NCI-H774 (cell line): ENCODE data around the gene HTR3D.
"Not testable (repeated sequence)": the region's sequence is repeated elsewhere in the genome, so short reads cannot be mapped to it uniquely, and the experiment has no call there.

Source experiments
- DNase-seq: peaks from one replicate; lab custom pipeline; 2025; lab: John Stamatoyannopoulos, UW

The HTR3D gene

GRCh38 chr3:184068344-184068743, 36.8 kb downstream of the HTR3D start:
- DNase-seq = no peak

- not testable (repeated sequence) for DNase-seq
These were observed 39.6 kb downstream of the HTR3D start for GRCh38 chr3:184071142-184071541.

- DNase-seq = no peak
These were observed 42.1 kb downstream of the HTR3D start for GRCh38 chr3:184073621-184074020.

GRCh38 chr3:184075901-184076300, 44.4 kb downstream of the HTR3D start:
- no peak for DNase-seq

- no peak for DNase-seq
These were observed 46.3 kb downstream of the HTR3D start for GRCh38 chr3:184077881-184078280.

- DNase-seq = no peak
These were observed 47.3 kb downstream of the HTR3D start for GRCh38 chr3:184078851-184079250.

DNA sequence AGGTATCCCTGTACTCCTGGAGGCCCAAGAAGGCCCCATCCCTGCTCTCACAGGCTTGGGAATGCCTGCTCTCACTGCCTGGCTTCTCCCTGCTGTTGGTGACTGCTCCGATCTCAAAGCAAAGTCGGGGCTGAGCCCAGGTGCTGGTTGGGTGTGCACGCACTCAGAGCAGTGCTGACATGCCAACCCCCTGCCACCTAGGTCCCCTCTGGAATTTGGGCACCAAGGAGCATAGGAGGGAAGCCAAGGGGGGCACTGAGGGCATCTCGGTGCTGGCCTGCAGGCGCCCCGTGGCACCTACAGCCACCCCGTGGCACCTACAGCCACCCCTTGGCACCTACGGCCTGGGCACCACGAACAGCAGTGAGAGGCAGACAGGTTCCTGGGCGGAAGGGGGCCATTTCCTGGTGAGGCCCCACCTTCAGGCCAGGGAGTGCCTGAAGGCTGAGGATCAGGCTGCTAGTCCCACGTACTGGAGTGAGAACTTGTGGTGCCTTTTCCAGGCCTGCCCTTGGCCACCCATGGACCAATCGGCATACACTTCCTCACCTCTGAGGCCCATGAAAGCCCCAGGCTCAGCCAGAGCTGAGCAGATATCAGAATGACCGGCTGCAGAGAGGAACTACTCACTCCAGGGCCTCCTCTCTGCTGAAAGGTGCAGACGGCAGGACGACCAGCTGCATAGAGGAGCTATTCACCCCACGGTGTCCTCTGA, 49.7 kb downstream of the HTR3D start:
- DNase-seq = no peak

GRCh38 chr3:184082034-184082433, 50.5 kb downstream of the HTR3D start:
- no peak for DNase-seq

DNA sequence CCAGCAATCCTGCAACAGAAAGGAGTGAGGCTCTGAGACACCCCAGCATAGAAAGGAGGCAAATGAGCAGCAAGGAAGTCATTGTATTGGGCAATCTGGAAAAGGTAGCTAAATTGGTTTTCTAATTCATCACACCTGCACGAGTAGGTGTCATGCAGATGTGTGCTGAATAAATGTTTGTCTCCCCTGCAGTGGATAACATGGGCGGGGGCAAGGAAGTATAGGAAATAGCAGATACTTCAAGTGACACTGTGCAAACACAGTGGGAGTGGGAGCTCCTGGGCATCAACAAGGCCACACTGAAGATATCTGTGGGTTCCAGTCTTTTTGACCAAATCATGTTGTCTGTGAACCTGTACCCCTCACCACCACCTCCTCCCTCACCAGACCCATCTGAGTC, 50.9 kb downstream of the HTR3D start:
- peak; percentile 34 for DNase-seq

GRCh38 chr3:184085389-184085852, 53.9 kb downstream of the HTR3D start:
- no peak for DNase-seq
